OCI-LY3 (cell line): Measurements from ENCODE around the gene CTCFL.

Source experiments
- H2AFZ ChIP-seq: fragments of 200-600, 300-600 bp; shearing (Covaris generic); 2 replicates; pipeline ENCODE4 v1.6.0; 2014; ENCODE audit warnings: antibody characterized with exemption, low read depth, low read length
- H3K27ac ChIP-seq: fragments of 200-600, 300-600 bp; sonication (generic); 2 replicates; pipeline ENCODE4 v1.5.1; 2014; ENCODE audit warnings: mild to moderate bottlenecking, low read length, moderate library complexity, mixed read lengths
- H3K27me3 ChIP-seq: fragments of 200-600, 300-600 bp; sonication (generic); 2 replicates; pipeline ENCODE4 v1.6.1; 2014; ENCODE audit warnings: low read depth, low read length, mixed read lengths
- H3K36me3 ChIP-seq: fragments of 200-600, 300-600 bp; sonication (generic); replicated peaks from 2 replicates; pipeline ENCODE3; 2014; ENCODE audit warnings: low read depth, low read length, mixed read lengths
- H3K4me1 ChIP-seq: fragments of 300-600, 200-600 bp; sonication (generic); 2 replicates; pipeline ENCODE4 v1.6.1; 2014; ENCODE audit warnings: low read length, mixed read lengths
- H3K4me2 ChIP-seq: fragments of 200-600, 300-600 bp; sonication (generic); 2 replicates; pipeline ENCODE4 v1.6.1; 2014; ENCODE audit warnings: low read length, mixed read lengths
- H3K4me3 ChIP-seq: fragments of 300-600, 200-600 bp; sonication (generic); 2 replicates; pipeline ENCODE4 v1.5.1; 2014; ENCODE audit warnings: antibody characterized with exemption, mild to moderate bottlenecking, low read length, moderate library complexity
- H3K79me2 ChIP-seq: fragments of 300-600, 200-600 bp; shearing (Covaris generic); 2 replicates; pipeline ENCODE4 v1.6.1; 2014; ENCODE audit warnings: mild to moderate bottlenecking, low read length, mixed read lengths
- H3K9ac ChIP-seq: fragments of 300-600, 200-600 bp; shearing (Covaris generic); 2 replicates; pipeline ENCODE4 v1.6.0; 2014; ENCODE audit warnings: mild to moderate bottlenecking, low read length, moderate library complexity
- H3K9me3 ChIP-seq: fragments of 200-600, 300-600 bp; shearing (Covaris generic); 2 replicates; pipeline ENCODE4 v1.6.1; 2014; ENCODE audit warnings: low read length, mixed read lengths; ENCODE audit not compliant: insufficient read depth
- H4K20me1 ChIP-seq: fragments of 200-600, 300-600 bp; sonication (generic); 2 replicates; pipeline ENCODE4 v1.6.1; 2016; ENCODE audit warnings: low read length, mixed read lengths; ENCODE audit not compliant: insufficient read depth
- CTCF ChIP-seq: fragments of 200-600, 300-600 bp; sonication (generic); IDR thresholded peaks from 2 replicates; pipeline ENCODE4 v1.5.1; 2014; ENCODE audit warnings: antibody characterized with exemption, low read length, low read depth
- EZH2phosphoT487 ChIP-seq: fragments of 200-600 bp; shearing (Covaris generic); IDR thresholded peaks from 2 replicates; pipeline ENCODE4 v1.6.1; 2018; ENCODE audit warnings: antibody characterized with exemption, mixed run types, low read depth

CTCFL gene

DNA sequence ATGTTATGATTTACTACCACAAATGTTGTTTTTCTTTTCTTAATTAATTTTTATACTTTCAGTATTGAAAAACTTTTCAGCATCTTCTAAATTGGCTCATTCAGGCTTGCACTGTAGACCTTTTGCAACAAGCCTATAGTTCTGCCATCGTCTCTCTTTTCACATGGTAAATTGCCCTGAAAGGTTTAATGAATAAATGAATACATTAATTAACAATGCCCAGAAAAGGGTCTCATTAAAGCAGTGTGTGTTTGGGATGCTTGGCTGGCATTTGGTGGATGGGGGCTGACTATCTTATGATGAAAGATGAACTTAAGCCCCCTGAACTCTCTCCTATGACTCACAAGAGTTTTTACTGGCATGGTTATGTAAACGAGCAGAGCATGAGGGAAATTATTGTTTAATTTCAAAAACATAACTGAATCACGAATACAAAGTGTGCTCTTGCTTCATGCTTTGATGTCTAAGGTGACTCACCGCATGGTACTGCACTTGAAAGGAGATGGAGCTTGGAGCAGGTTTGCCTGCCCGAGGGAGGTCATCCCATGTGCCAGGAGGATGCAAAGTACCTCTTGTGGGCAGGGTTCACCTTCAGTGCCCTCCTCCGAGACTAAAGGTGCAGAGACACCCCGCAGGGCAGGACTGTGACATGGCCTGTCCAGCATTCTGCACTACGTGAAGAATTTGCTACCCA, 22.2 kb upstream of the CTCFL start:
- no peak overlapping the region for H3K27ac ChIP-seq
- no peaks in the 10 kb centered on the region for H3K4me1 ChIP-seq
- TF ChIP-seq CTCF = no peak
- TF ChIP-seq EZH2phosphoT487 = no peak
- H3K4me3 ChIP-seq = no peak overlapping the region
- 0 out of 2 replicates have a peak, but pooled peaks cover 5% of the 10 kb centered on the region for H4K20me1 ChIP-seq
- H3K4me2 ChIP-seq = no peak overlapping the region
- H3K9ac ChIP-seq = no peak overlapping the region
- no peaks in the 10 kb centered on the region for H3K9me3 ChIP-seq
- H3K36me3 ChIP-seq = no peaks in the 10 kb centered on the region
- no peaks in the 10 kb centered on the region for H3K79me2 ChIP-seq
- no peak overlapping the region for H2AFZ ChIP-seq
- peaks cover 88% of the 10 kb centered on the region for H3K27me3 ChIP-seq

DNA sequence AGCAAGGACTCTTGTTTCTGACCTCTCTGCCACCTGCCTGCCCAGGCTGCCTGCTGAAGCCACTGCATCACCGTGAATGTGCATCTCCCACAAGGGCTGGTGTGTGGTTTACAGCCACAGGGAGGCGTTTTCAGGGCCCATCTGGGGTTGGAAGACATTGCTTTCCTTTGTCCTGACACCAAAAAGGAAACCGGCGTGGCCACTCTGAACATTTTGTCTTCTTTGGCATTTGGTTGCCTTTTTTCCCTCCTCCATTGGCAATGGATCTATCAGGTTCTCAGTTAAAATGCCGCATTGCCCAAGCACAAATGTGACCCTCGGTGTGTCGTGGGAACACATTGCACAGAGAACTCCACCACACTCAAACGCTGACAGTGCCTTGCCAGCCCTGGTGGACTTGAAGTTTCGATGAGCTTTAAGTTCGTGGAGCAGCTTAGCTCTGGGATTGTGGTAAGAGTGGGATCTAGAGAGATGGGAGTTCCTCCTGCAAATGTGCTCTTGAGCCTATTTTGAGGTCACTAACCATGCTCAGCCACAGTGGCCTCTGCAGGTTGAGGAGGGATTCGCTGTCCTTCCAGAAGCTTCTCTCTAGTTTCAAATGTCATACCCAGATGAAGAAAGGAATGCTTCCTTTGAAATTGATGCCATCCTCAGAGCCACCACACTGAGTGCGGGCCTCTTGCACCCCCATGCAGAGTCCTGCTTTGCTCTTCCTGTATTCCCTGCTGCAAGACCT, 21.2 kb upstream of the CTCFL start:
- TF ChIP-seq EZH2phosphoT487 = no peak
- no peak for TF ChIP-seq CTCF
- Histone ChIP-seq H3K27ac (no peak overlapping the region), H3K9ac (no peak overlapping the region), H3K4me3 (no peak overlapping the region), H4K20me1 (0 out of 2 replicates have a peak, but pooled peaks cover 5% of the 10 kb centered on the region), H3K4me1 (no peaks in the 10 kb centered on the region), H2AFZ (no peak overlapping the region), H3K79me2 (no peaks in the 10 kb centered on the region), H3K9me3 (no peaks in the 10 kb centered on the region), H3K4me2 (no peak overlapping the region), H3K27me3 (peaks cover 94% of the 10 kb centered on the region), H3K36me3 (no peaks in the 10 kb centered on the region)

- TF ChIP-seq CTCF (no peak), EZH2phosphoT487 (no peak)
- Histone ChIP-seq H4K20me1 (0 out of 2 replicates have a peak, but pooled peaks cover 5% of the 10 kb centered on the region), H3K9ac (no peak overlapping the region), H3K4me2 (no peak overlapping the region), H3K9me3 (no peaks in the 10 kb centered on the region), H2AFZ (no peak overlapping the region), H3K4me3 (no peak overlapping the region), H3K4me1 (no peaks in the 10 kb centered on the region), H3K36me3 (no peaks in the 10 kb centered on the region), H3K27me3 (peaks cover 93% of the 10 kb centered on the region), H3K27ac (no peak overlapping the region), H3K79me2 (no peaks in the 10 kb centered on the region)
Measured at GRCh38 chr20:57544838-57545564, 20.1 kb upstream of the CTCFL start.

GRCh38 chr20:57543754-57544153, 18.8 kb upstream of the CTCFL start:
- Histone ChIP-seq H3K9ac (no peak overlapping the region), H3K36me3 (no peaks in the 10 kb centered on the region), H3K4me1 (no peaks in the 10 kb centered on the region), H3K9me3 (no peaks in the 10 kb centered on the region), H2AFZ (no peak overlapping the region), H3K79me2 (no peaks in the 10 kb centered on the region), H3K4me3 (no peak overlapping the region), H3K4me2 (no peak overlapping the region), H3K27ac (no peak overlapping the region), H3K27me3 (peaks cover 90% of the 10 kb centered on the region), H4K20me1 (0 out of 2 replicates have a peak, but pooled peaks cover 5% of the 10 kb centered on the region)
- no peak for TF ChIP-seq EZH2phosphoT487
- no peak for TF ChIP-seq CTCF
